GM19023 (cell line): Measurements from ENCODE around the gene BCL2L15.
"Not testable (repeated sequence)": the region's sequence is repeated elsewhere in the genome, so short reads cannot be mapped to it uniquely, and the experiment has no call there.

Experiments used
- ATAC-seq: cut with Tn5 transposase; IDR thresholded peaks from one replicate; pipeline ENCODE4 v1.9.1; 2021; ENCODE audit warnings: mild to moderate bottlenecking, moderate library complexity; ENCODE audit not compliant: unreplicated experiment

BCL2L15 gene

DNA sequence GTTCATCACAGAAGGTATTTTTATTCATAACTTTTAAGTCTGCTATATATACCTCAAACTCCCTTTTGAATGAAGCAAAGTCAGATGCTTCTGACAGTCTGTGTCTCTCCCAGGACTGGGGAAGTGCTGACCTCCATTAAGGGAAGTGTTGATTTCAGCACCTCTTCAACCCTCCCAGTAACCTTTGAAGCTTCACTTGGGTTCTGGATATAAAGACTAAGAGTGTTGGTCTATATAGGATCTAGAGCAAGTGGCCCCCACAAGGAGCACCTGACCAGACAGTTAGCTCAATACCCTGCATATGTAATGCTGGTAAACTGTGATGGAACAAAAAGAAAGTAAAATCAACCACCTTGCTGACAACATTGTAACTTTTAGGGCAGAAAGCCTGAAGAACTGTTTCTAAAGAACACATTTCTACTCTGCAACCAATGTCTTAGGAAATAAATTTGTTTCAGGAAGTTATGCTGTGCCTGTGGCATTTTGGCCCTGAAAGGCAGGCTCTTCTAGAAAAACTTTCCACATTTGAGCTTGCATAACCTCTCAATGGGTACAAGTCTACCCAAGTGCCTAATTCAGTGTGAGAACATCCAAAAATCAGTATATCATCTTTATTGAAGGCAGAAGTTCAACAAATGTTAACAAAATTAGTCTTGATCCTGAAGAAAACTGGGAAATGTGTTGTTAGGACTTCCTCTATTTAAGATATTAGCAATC is 15.0 kb downstream of the BCL2L15 start:
- peak; percentile 7 for ATAC-seq

- ATAC-seq = peak; percentile 93
Observed at GRCh38 chr1:113871597-113872113, 15.7 kb downstream of the BCL2L15 start, which contains the start of gene PTPN22. Gene PTPN22 (minus strand): TSS chr1:113871712.

- no peak for ATAC-seq
Observed at GRCh38 chr1:113870778-113871177, 16.6 kb downstream of the BCL2L15 start.

GRCh38 chr1:113868387-113869083 is 18.8 kb downstream of the BCL2L15 start:
- ATAC-seq = no peak

GRCh38 chr1:113861641-113862040 is 25.7 kb downstream of the BCL2L15 start:
- ATAC-seq = no peak

DNA sequence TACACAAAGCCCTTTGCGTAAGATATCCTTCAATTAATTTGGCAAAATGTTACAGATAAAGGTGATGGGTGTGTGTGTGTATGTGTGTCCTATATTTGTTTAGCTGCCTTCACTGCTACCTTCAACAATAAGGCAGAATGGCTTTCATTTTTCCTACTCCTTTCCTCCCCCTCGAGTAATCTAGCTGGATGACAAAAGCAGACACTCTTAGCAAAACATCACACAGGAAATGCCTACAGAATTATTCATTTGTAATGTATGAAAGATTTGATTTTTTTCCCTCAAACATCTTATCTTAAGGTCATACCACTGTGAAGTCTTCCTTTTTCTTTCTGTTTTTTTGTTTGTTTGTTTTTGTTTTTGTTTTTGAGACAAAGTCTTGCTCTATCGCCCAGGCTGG is 26.5 kb downstream of the BCL2L15 start:
- ATAC-seq = no peak

GRCh38 chr1:113859478-113860175 is 27.8 kb downstream of the BCL2L15 start:
- peak; percentile 86 for ATAC-seq

DNA sequence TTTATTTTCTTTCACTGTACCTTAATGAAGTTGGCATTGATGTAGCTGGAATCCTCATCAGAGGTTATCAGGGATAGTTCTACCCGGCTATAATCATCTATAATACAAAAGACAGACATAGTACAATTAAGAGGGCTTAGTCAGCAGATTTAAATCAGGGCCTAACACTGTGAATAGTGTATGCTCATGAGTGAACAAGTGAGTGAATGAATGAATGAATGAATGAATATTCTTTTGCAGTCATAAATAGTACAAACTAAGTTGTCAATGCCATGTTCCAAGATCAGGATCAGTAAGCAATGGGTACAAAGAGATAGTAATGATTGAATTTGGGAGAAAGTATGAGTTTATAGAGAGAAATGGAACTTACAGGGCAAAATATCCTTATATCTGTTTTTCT is 28.4 kb downstream of the BCL2L15 start:
- no peak for ATAC-seq

DNA sequence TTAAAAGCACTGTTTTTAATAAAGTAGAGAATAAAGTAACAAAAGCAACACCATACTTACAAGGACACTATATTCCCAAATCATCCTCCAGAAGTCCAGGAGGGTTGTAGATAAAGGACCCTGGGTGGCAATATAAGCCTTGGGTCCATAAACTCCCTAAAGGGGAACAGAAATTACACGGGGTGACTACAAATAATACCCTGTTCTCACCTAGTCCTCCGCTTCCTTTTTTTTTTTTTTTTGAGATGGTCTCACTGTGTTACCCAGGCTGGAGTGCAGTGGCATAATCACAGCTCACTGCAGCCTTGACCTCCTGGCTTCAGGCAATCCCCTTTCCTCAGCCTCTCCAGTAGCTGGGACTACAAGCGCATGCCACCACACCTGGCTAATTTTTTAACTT is 29.0 kb downstream of the BCL2L15 start:
- ATAC-seq = no peak

GRCh38 chr1:113857776-113858175 is 29.6 kb downstream of the BCL2L15 start:
- ATAC-seq = no peak

DNA sequence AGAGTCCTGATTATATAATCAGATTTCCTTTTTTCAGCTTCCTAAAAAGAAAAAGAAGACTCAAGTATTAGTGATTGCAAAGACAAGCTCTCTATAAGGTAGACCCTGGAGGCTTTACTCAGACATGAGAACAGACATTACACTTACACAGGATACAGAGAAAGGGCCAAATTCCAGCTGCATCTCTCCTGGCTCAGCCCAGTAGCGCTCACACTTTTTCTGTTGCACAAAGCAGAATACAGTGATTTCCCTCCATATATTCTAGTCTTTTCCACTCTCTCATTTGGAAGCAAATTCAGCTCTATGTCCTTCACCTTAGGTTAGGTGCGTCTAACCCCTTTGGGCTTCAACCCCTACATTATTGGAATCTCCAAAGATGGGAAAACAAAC is 31.0 kb downstream of the BCL2L15 start:
- ATAC-seq = no peak

DNA sequence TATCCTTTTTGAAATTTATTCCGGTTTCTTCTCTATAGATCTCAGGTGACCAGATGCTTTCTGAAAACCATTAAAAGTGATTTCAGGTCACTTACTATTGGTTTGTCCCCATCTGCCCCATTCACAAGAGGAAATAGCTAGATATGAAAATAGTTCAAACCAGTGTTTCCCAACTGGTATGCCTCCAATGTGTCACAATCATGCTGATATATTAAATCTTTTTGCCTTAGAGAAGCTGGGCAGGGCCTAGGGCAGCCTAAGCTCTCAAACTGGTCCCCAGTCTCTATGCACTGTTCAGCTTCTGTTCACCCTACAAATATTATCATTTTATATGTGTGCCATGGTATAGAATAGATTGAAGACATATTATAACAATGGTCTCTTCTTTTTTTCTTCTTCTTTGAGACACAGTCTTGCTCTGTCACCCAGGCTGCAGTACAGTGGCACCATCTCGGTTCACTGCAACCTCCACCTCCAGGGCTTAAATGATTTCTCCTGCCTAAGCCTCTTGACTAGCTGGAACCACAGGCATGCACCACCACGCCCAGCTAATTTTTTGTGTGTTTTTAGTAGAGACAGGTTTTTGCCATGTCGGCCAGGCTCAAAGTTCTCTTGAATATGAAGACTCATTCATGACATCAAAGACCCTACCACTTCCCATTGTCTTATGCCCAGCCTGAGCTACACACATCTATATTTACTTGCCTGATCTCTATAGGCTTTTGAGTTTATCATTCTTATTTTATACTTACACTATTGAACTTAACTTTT is 31.6 kb downstream of the BCL2L15 start:
- no peak for ATAC-seq

DNA sequence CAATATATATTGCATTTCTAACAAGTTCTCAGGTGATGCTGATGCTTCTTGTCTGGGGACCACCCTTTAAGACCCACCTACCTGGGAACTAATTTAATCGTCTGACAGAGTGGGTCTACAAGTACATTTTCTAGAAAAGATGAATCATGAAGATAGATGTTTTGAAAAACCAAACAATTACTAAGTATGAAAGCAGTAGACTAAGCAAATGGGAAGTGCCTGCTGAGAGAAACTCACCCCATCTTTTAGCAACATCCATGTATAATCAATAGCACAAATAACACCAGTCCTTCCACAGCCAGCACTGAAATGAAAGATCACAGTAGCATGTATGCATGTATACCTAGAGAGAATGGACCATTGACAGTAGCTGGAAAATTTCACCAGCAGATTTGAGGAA is 33.1 kb downstream of the BCL2L15 start:
- ATAC-seq = no peak

DNA sequence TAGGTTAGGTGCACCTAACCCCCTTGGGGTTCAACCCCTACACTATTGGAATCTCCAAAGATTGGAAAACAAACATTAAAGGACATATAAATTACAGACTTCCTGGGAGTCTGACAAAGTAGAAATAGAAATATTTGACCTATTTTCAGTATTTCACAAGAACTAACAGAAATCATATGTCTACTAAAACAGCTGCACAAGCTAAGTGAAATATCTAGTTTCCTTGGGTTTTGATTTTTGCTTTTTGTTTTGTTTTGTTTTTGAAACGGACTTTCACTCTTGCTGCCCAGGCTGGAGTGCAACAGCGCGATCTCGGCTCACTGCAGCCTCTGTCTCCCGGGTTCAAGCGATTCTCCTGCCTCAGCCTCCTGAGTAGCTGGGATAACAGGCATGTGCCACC is 34.7 kb downstream of the BCL2L15 start:
- ATAC-seq = not testable (repeated sequence)

GRCh38 chr1:113850127-113850796 is 37.1 kb downstream of the BCL2L15 start:
- ATAC-seq = no peak

GRCh38 chr1:113849072-113849471 is 38.3 kb downstream of the BCL2L15 start:
- no peak for ATAC-seq

DNA sequence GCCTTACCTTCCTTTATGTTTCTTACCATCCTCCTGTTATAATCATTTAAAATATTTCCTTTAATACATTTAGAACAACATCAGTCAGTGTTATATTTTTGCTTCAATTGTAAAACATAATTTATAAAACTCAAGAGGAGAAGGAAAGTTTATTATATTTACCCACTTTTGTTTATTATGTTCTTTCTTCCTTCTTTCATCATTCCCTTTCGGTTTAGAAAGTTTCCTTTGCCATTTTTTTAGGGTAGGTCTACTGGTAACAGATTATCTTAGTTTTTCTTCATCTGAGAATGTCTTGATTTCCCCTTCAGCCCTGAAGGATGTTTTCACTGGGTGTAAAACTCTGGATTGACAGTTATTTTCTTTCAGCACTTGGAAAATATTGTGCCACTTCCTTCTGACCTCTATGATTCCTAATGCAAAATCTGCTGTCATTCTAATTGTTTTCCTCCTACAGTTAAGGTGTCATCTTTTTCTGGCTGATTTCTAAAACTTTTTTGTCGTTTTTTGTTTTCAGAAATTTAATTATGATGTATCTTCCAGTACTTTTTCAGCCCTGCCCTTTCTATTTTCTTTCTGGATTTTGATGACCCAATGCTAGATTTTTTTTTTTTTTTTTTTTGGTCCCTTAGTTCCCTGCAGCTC is 40.9 kb downstream of the BCL2L15 start:
- no peak for ATAC-seq

DNA sequence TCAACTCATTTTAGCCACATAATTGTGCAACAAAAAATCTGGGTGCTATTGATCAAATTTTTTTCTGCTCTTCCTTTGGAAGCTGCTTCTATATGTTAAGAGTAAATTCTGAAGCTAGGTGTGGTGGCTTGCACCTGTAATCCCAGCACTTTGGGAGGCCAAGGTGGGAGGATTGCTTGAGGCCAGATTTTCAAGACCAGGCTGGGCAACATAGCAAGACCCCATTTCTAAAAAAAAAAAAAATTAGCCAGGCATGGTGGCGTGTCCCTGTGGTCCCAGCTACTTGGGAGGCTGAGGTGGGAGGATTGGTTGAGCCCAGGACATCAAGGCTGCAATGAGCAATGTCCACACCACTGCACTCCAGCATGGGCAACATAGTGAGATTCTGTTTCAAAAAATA is 50.8 kb downstream of the BCL2L15 start:
- no peak for ATAC-seq

GRCh38 chr1:113835686-113836290 is 51.6 kb downstream of the BCL2L15 start:
- no peak for ATAC-seq
